ENCODE measurements around the gene NUDC. TPM values are rescaled to one million over a fixed set of nuclear protein-coding genes. Genes with fewer than 3 reads are reported as not detected.

The NUDC gene
- total RNA-seq, 1 donor from 2014 or later, result 60.8 TPM

DNA sequence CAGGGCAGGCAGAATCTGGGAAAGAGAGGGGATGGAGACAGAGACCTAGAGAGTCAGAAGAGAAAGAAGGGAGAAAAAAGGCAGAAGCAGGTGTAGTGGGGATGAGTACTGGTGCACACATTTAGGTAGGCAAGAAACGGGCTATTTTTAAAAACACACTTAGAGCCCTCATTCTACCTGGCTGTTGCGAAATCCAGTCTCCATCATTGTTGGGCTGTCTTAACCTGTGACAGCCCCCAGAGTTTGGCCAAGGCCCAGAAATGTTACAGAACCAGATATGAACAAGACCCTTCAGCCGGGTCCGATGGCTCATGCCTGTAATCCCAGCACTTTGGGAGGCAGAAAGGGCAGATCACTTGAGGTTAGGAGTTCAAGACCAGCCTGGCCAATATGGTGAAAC, 51.3 kb downstream of the NUDC start:
- DNase-seq (ENCODE audit: low spot score), result no peak
- peaks cover 10% of the 10 kb centered on the region for H3K27me3 Mint-ChIP-seq (ENCODE audit: unreplicated experiment)
- TF ChIP-seq, protein P1, sequence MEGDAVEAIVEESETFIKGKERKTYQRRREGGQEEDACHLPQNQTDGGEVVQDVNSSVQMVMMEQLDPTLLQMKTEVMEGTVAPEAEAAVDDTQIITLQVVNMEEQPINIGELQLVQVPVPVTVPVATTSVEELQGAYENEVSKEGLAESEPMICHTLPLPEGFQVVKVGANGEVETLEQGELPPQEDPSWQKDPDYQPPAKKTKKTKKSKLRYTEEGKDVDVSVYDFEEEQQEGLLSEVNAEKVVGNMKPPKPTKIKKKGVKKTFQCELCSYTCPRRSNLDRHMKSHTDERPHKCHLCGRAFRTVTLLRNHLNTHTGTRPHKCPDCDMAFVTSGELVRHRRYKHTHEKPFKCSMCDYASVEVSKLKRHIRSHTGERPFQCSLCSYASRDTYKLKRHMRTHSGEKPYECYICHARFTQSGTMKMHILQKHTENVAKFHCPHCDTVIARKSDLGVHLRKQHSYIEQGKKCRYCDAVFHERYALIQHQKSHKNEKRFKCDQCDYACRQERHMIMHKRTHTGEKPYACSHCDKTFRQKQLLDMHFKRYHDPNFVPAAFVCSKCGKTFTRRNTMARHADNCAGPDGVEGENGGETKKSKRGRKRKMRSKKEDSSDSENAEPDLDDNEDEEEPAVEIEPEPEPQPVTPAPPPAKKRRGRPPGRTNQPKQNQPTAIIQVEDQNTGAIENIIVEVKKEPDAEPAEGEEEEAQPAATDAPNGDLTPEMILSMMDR (IDR thresholded peaks at IDR 0.05; ENCODE audit: unreplicated experiment), result no peak
- H3K9me3 Mint-ChIP-seq (ENCODE audit: unreplicated experiment), result no peaks in the 10 kb centered on the region
- no peaks in the 10 kb centered on the region for H3K36me3 Mint-ChIP-seq (ENCODE audit: low read depth, unreplicated experiment)
- H3K4me3 Mint-ChIP-seq (ENCODE audit: unreplicated experiment), result no peak overlapping the region
- H3K27ac Mint-ChIP-seq (ENCODE audit: unreplicated experiment), result no peak overlapping the region
- H3K4me1 Mint-ChIP-seq (ENCODE audit: unreplicated experiment), result no peaks in the 10 kb centered on the region

DNA sequence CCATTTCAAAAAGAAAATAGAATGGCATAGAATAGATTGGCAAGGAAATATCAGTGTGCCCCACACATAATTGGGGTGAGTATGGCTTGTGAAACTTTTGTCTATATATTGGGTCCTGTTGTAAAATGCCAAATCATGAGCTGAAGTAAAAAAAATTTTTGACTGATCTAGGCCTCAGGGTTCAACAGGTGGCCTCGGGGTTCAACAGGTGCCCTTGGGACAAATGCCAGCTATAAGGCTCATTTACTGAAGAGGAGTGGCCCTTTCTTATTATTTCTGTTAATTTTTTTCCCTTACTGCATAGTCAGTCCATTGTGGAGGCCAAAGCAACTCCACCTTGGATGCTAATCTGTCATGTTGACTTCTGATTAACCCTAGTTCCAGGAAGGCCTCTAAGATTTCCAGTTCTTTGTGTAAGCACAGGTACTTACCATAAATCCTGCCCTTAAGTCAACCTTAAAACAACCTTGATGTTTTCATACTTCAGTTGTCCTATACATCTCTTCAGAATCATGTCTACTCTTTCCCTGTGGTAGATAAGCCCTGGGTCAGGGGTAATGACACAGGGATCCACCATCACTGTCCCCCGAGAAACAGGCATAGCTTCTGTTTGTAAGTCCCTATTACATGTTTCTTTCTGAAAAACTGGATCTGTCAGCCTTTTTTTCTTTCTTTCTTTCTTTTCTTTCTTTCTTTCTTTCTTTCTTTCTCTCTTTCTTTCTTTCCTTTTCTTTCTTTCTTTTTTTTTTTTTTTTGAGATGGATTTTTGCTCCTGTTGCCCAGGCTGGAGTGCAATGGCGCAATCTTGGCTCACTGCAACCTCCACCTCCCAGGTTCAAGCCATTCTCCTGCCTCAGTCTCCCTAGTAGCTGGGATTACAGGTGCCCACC, 55.3 kb downstream of the NUDC start:
- Mint-ChIP-seq H3K36me3 (ENCODE audit: low read depth, unreplicated experiment) (no peaks in the 10 kb centered on the region), H3K4me1 (ENCODE audit: unreplicated experiment) (no peaks in the 10 kb centered on the region), H3K27me3 (ENCODE audit: unreplicated experiment) (peaks cover 5% of the 10 kb centered on the region), H3K27ac (ENCODE audit: unreplicated experiment) (no peak overlapping the region), H3K9me3 (ENCODE audit: unreplicated experiment) (no peaks in the 10 kb centered on the region), H3K4me3 (ENCODE audit: unreplicated experiment) (no peak overlapping the region)
- no peak for DNase-seq (ENCODE audit: low spot score)
- TF ChIP-seq, protein P1 (IDR thresholded peaks at IDR 0.05; ENCODE audit: unreplicated experiment), result no peak

DNA sequence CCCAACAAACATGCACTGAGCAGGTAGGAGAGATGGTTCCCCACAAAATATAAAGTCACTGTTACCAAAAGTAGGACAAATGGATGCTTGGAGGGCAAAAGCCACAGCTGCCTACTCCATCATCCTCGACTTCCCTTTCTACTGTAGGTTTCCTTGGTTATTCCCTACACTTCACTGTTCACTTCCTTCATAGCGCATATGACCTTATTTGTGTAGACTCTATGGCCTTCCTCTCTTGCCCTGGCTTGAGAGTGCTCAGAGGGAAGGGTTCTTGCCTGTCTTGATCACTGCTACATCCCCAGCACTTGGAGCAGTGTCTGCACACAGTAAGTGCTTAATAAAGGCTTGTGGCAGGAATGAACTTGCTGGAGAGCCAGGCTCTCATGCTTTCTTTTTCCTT, 57.4 kb downstream of the NUDC start:
- Mint-ChIP-seq H3K36me3 (ENCODE audit: low read depth, unreplicated experiment) (no peaks in the 10 kb centered on the region), H3K27me3 (ENCODE audit: unreplicated experiment) (no peaks in the 10 kb centered on the region), H3K9me3 (ENCODE audit: unreplicated experiment) (no peaks in the 10 kb centered on the region), H3K27ac (ENCODE audit: unreplicated experiment) (no peak overlapping the region), H3K4me3 (ENCODE audit: unreplicated experiment) (no peak overlapping the region), H3K4me1 (ENCODE audit: unreplicated experiment) (no peaks in the 10 kb centered on the region)
- TF ChIP-seq, protein P1 (IDR thresholded peaks at IDR 0.05; ENCODE audit: unreplicated experiment), result no peak
- DNase-seq (ENCODE audit: low spot score), result no peak

DNA sequence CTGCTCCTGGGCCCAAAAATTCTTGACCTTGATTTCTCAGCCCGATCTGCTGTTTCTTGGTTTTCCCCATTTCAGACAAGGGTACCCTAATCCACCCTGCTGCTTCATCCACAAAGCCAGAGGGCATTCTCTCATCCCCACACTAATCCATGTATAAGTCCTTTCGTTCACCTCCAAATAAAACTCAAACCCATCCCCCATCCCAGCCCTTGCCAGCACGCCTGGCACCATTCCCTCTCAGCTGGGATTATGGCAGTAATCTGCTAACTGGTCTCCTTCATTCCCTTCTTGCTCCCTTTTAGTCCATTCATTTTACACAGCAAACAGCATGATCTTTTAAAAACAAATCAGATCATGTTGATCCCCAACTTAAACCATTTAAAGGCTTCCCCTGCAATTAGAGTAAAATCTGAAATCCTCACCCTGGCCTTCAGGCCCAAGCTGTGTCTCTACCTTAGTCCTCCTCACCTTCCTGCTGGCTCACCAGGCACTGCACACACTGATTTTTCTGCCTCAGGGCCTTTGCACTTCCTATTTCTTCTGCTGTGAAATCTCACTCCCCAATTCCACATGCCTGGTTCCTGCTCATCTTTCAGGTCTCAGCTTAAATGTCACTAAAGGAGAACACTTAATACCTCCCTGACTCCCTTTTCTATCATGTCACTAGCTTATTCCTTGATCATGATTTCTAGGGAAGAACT, 59.8 kb downstream of the NUDC start:
- Mint-ChIP-seq H3K27ac (ENCODE audit: unreplicated experiment) (no peak overlapping the region), H3K36me3 (ENCODE audit: low read depth, unreplicated experiment) (no peaks in the 10 kb centered on the region), H3K4me3 (ENCODE audit: unreplicated experiment) (peak overlapping the region; percentile 29), H3K9me3 (ENCODE audit: unreplicated experiment) (no peaks in the 10 kb centered on the region), H3K4me1 (ENCODE audit: unreplicated experiment) (no peaks in the 10 kb centered on the region), H3K27me3 (ENCODE audit: unreplicated experiment) (no peaks in the 10 kb centered on the region)
- no peak for DNase-seq (ENCODE audit: low spot score)
- TF ChIP-seq, protein P1 (IDR thresholded peaks at IDR 0.05; ENCODE audit: unreplicated experiment), result no peak

DNA sequence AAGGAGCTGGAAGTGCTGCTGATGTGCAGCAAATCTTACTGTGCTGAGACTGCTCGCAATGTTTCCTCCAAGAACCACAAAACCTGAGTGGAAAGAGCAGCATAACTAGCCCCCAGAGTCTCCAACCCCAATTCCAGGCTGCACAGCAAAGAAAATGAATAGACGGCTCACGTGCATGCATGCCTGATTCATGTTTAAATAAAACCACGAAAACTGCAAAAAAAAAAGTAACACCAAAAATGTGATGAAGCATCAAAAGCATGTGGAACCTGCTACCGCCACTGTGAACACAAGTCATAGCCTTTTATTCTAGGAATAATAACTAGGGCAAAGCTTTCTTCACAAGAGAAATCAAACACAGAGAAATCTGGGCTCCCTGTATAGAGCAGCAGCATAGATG, 62.3 kb downstream of the NUDC start:
- Mint-ChIP-seq H3K4me1 (ENCODE audit: unreplicated experiment) (no peaks in the 10 kb centered on the region), H3K9me3 (ENCODE audit: unreplicated experiment) (no peaks in the 10 kb centered on the region), H3K27ac (ENCODE audit: unreplicated experiment) (no peak overlapping the region), H3K4me3 (ENCODE audit: unreplicated experiment) (no peak overlapping the region), H3K36me3 (ENCODE audit: low read depth, unreplicated experiment) (no peaks in the 10 kb centered on the region), H3K27me3 (ENCODE audit: unreplicated experiment) (peaks cover 2% of the 10 kb centered on the region)
- TF ChIP-seq, protein P1 (IDR thresholded peaks at IDR 0.05; ENCODE audit: unreplicated experiment), result no peak
- no peak for DNase-seq (ENCODE audit: low spot score)
